HepG2 (cell line): ENCODE results near the gene MYCBPAP. TPM values are rescaled to one million over a fixed set of nuclear protein-coding genes. Genes with fewer than 3 reads are reported as not detected.

Experiments
- CEBPG ChIP-seq: IDR thresholded peaks from 2 replicates; pipeline ENCODE4 v1.6.1; 2016
- EED ChIP-seq: sonication (generic); formaldehyde crosslinking; IDR thresholded peaks from 2 replicates; pipeline ENCODE4 v1.5.0; 2020; ENCODE audit warnings: mild to moderate bottlenecking, missing genetic modification reagents
- ELF3 ChIP-seq: IDR thresholded peaks from 2 replicates; pipeline ENCODE4 v1.6.1; 2016; ENCODE audit warnings: missing genetic modification reagents, missing compliant biosample characterization
- ETV6 ChIP-seq: sonication (generic); formaldehyde crosslinking; conservative IDR thresholded peaks from 2 replicates; pipeline ENCODE4 v1.4.0; 2020; ENCODE audit warnings: missing genetic modification reagents
- KAT7 ChIP-seq: IDR thresholded peaks from 2 replicates; pipeline ENCODE4 v1.6.1; 2018; ENCODE audit warnings: borderline replicate concordance, missing compliant biosample characterization
- MXI1 ChIP-seq: IDR thresholded peaks from 3 replicates; pipeline ENCODE4 v1.6.1; 2012; ENCODE audit warnings: low read depth, low read length, inconsistent platforms, borderline replicate concordance
- PAWR ChIP-seq: sonication (generic); formaldehyde crosslinking; IDR thresholded peaks from 2 replicates; pipeline ENCODE4 v1.4.0; 2020; ENCODE audit warnings: missing genetic modification reagents, mild to moderate bottlenecking, borderline replicate concordance
- PPARG ChIP-seq: conservative IDR thresholded peaks from 2 replicates; pipeline ENCODE4 v1.6.1; 2016; ENCODE audit warnings: missing biosample characterization, missing genetic modification reagents
- TBP ChIP-seq: sonication (generic); formaldehyde crosslinking; IDR thresholded peaks from 2 replicates; pipeline ENCODE4 v1.5.0; 2020; ENCODE audit warnings: missing genetic modification reagents
- YEATS4 ChIP-seq: sonication (generic); formaldehyde crosslinking; IDR thresholded peaks from 2 replicates; pipeline ENCODE4 v1.4.0; 2020; ENCODE audit warnings: missing genetic modification reagents, borderline replicate concordance
- ZNF331 ChIP-seq: sonication (generic); formaldehyde crosslinking; IDR thresholded peaks from 2 replicates; pipeline ENCODE4 v1.4.0; 2020; ENCODE audit warnings: missing genetic modification reagents
- ZNF350 ChIP-seq: sonication (generic); formaldehyde crosslinking; IDR thresholded peaks from 2 replicates; pipeline ENCODE4 v1.4.0; 2020; ENCODE audit warnings: mild to moderate bottlenecking, low read depth, missing genetic modification reagents, borderline replicate concordance
- ZNF878 ChIP-seq: sonication (generic); formaldehyde crosslinking; IDR thresholded peaks from 2 replicates; pipeline ENCODE4 v1.8.1; 2023; ENCODE audit warnings: mild to moderate bottlenecking, missing genetic modification reagents, moderate library complexity
- ZSCAN25 ChIP-seq: sonication (generic); formaldehyde crosslinking; IDR thresholded peaks from 2 replicates; pipeline ENCODE4 v1.8.0; 2022; ENCODE audit warnings: mild to moderate bottlenecking, missing genetic modification reagents
- polyA plus RNA-seq, 8 experiments: library from polyadenylated mRNA; depleted of rRNA in 3 of 8; stranded (reverse) in 7 of 8; unstranded in 1 of 8; fragments of >200 nt; fragmentation: Illumina TruSeq in 4 of 8; extraction: Trizol in 4 of 8; gene quantifications; 2 replicates each; pipeline versions ENCODE4 v1.2.1 to v1.2.3, GENCODE V29; 2011 to 2016; ENCODE audit warnings: low read depth in 4 of 8, missing spikeins in 1 of 8, mixed read lengths in 1 of 8; ENCODE audit not compliant: insufficient read depth in 1 of 8
- total RNA-seq, 5 experiments: library from RNA; depleted of rRNA; stranded (reverse); fragments of >200 nt; fragmentation: Illumina TruSeq; extraction: Trizol; gene quantifications; 2 replicates each; pipeline ENCODE4 v1.2.3, GENCODE V29; 2016; ENCODE audit warnings: low read depth in 1 of 5
- TF ChIP-seq, protein P1 (sequence below): IDR thresholded peaks from 2 replicates; pipeline ENCODE4 v1.6.1; 2018; ENCODE audit warnings: missing genetic modification reagents
- TF ChIP-seq, protein P2 (sequence below): sonication (generic); formaldehyde crosslinking; IDR thresholded peaks from 2 replicates; pipeline ENCODE4 v1.4.0; 2020; ENCODE audit warnings: missing genetic modification reagents
- TF ChIP-seq, protein P3 (sequence below): sonication (generic); formaldehyde crosslinking; IDR thresholded peaks from 2 replicates; pipeline ENCODE4 v1.4.0; 2020; ENCODE audit warnings: mild to moderate bottlenecking, missing genetic modification reagents
- TF ChIP-seq, protein P4 (sequence below): sonication (generic); formaldehyde crosslinking; IDR thresholded peaks from 2 replicates; pipeline ENCODE4 v1.5.0; 2020; ENCODE audit warnings: mild to moderate bottlenecking, missing genetic modification reagents, borderline replicate concordance
- TF ChIP-seq, protein P5 (sequence below): sonication (generic); formaldehyde crosslinking; conservative IDR thresholded peaks from 2 replicates; pipeline ENCODE4 v1.8.1; 2023; ENCODE audit warnings: missing genetic modification reagents

The MYCBPAP gene
- total and polyA plus RNA-seq, 2 of the 13 experiments (the other 11 are each of a cell fraction or from before 2014, with no cell fraction given), result 0.22 to 0.24 TPM

DNA sequence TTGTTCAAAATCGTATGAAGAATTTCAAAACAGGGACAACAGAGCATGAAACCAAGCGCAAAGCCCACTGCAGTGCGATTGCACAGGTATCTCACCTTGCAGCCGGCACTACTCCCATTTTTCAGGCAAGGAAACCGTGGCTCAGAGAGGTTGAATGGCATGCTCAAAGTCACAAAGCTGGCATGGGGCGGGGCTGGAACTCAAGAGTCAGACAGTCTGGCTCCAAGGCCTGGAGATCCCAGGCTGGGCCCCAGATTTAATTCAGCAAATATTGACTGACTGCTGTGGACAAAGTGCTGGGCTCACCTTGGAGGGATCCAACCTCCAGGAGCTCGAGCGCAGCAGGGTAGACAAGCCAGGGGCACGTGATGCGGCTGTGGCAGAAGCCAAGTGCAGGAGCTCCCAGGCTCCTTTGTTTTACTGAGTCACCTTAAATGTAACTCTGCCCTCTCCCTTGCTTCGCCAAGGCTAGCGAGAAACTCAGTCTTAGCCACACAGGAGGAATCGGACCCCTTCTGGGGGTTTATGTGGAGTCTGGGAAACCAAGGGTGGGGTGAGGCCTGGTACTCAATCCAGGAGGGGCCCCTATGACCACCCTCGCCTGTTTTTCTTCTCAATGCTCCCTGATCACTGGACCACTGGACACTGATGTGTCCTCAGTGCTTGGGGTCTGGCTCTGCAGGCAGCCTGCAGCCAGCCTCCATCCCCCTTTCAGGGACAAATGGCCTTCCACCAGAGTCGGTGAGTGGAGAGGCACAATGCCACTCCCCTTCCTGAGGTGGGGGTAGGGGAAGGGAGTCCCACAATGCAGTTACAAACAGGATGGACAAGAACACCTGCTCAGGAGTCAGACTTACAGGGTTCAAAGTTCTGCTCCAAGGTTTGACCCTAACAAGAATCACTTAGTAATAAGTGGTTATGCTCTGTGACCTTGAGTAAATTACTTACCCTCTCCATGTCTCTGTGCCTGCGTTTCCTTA lies 34.8 kb downstream of the MYCBPAP start (continued):
- TF ChIP-seq ZNF878 (CRISPR knock-in tag) (peak; percentile 69; the same call in 1 of the 2 replicates), PAWR (no peak), CEBPG (CRISPR knock-in tag) (peak; percentile 27), PPARG (CRISPR knock-in tag) (peak; percentile 81; the same call in 1 of the 2 replicates), KAT7 (CRISPR knock-in tag) (peak; percentile 19; the same call in 1 of the 2 replicates), ETV6 (peak; percentile 61; the same call in 1 of the 2 replicates), ZNF331 (CRISPR knock-in tag) (peak; percentile 93), ZNF350 (CRISPR knock-in tag) (peak; percentile 89; the same call in 1 of the 2 replicates), EED (CRISPR knock-in tag) (0 out of 2 replicates have a peak, but pooled peaks have one; percentile 59), TBP (no peak), MXI1 (no peak; the same call in 2 of the 3 replicates), YEATS4 (CRISPR knock-in tag) (no peak), ZSCAN25 (CRISPR knock-in tag) (no peak; the same call in 1 of the 2 replicates), ELF3 (peak; percentile 49)
- TF ChIP-seq, protein P1, sequence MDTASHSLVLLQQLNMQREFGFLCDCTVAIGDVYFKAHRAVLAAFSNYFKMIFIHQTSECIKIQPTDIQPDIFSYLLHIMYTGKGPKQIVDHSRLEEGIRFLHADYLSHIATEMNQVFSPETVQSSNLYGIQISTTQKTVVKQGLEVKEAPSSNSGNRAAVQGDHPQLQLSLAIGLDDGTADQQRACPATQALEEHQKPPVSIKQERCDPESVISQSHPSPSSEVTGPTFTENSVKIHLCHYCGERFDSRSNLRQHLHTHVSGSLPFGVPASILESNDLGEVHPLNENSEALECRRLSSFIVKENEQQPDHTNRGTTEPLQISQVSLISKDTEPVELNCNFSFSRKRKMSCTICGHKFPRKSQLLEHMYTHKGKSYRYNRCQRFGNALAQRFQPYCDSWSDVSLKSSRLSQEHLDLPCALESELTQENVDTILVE (CRISPR knock-in tag), result peak; percentile 74; the same call in 1 of the 2 replicates
- TF ChIP-seq, protein P2, sequence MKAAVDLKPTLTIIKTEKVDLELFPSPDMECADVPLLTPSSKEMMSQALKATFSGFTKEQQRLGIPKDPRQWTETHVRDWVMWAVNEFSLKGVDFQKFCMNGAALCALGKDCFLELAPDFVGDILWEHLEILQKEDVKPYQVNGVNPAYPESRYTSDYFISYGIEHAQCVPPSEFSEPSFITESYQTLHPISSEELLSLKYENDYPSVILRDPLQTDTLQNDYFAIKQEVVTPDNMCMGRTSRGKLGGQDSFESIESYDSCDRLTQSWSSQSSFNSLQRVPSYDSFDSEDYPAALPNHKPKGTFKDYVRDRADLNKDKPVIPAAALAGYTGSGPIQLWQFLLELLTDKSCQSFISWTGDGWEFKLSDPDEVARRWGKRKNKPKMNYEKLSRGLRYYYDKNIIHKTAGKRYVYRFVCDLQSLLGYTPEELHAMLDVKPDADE (CRISPR knock-in tag), result no peak
- TF ChIP-seq, protein P3, sequence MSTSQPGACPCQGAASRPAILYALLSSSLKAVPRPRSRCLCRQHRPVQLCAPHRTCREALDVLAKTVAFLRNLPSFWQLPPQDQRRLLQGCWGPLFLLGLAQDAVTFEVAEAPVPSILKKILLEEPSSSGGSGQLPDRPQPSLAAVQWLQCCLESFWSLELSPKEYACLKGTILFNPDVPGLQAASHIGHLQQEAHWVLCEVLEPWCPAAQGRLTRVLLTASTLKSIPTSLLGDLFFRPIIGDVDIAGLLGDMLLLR (CRISPR knock-in tag), result no peak; the same call in 1 of the 2 replicates
- TF ChIP-seq, protein P4, sequence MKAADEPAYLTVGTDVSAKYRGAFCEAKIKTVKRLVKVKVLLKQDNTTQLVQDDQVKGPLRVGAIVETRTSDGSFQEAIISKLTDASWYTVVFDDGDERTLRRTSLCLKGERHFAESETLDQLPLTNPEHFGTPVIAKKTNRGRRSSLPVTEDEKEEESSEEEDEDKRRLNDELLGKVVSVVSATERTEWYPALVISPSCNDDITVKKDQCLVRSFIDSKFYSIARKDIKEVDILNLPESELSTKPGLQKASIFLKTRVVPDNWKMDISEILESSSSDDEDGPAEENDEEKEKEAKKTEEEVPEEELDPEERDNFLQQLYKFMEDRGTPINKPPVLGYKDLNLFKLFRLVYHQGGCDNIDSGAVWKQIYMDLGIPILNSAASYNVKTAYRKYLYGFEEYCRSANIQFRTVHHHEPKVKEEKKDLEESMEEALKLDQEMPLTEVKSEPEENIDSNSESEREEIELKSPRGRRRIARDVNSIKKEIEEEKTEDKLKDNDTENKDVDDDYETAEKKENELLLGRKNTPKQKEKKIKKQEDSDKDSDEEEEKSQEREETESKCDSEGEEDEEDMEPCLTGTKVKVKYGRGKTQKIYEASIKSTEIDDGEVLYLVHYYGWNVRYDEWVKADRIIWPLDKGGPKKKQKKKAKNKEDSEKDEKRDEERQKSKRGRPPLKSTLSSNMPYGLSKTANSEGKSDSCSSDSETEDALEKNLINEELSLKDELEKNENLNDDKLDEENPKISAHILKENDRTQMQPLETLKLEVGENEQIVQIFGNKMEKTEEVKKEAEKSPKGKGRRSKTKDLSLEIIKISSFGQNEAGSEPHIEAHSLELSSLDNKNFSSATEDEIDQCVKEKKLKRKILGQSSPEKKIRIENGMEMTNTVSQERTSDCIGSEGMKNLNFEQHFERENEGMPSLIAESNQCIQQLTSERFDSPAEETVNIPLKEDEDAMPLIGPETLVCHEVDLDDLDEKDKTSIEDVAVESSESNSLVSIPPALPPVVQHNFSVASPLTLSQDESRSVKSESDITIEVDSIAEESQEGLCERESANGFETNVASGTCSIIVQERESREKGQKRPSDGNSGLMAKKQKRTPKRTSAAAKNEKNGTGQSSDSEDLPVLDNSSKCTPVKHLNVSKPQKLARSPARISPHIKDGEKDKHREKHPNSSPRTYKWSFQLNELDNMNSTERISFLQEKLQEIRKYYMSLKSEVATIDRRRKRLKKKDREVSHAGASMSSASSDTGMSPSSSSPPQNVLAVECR (CRISPR knock-in tag), result peak; percentile 65
- TF ChIP-seq, protein P5, sequence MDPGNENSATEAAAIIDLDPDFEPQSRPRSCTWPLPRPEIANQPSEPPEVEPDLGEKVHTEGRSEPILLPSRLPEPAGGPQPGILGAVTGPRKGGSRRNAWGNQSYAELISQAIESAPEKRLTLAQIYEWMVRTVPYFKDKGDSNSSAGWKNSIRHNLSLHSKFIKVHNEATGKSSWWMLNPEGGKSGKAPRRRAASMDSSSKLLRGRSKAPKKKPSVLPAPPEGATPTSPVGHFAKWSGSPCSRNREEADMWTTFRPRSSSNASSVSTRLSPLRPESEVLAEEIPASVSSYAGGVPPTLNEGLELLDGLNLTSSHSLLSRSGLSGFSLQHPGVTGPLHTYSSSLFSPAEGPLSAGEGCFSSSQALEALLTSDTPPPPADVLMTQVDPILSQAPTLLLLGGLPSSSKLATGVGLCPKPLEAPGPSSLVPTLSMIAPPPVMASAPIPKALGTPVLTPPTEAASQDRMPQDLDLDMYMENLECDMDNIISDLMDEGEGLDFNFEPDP (CRISPR knock-in tag), result peak; percentile 95; the same call in 1 of the 2 replicates
